NCI-H1105 (cell line): ENCODE measurements around the gene JUP.
"Not testable (repeated sequence)": the region's sequence is repeated elsewhere in the genome, so short reads cannot be mapped to it uniquely, and the experiment has no call there.

Experiments
- DNase-seq: peaks from one replicate; lab custom pipeline; 2025; lab: John Stamatoyannopoulos, UW

Gene JUP

DNA sequence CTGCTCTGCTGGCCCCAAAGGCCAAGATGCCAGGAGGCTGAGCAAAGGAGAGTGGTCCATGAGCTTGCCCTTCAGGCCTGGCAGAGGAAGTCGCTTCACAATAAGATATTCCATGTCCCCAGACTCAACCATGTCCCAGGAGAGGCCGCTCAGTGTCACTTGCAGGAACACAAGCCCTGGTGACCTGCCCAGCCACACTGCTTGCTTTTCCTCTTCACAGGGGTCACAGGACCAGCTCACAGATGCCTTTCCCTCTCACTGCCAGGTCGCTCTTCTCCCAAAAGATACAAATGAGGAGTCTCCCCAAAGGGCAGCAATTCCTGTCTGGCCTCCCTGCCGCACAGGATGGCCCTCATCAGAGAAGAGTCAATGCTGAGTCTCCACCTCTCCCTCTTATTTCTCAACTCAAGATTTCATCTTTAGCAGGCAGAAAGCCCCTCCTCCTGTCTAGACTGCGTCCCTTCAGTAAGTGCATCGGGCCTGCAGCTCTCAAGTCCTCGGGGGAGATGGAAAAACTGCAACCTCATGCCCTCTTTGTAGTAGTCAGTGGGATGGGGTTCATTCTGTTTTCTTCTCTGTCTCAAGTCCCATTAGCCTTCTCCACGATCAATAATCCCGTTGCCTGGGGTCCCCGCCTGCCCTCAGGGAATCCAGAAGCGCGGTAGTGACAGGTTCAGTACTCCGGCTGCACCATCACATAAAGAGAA, 5.0 kb downstream of the JUP start:
- DNase-seq, result no peak

DNA sequence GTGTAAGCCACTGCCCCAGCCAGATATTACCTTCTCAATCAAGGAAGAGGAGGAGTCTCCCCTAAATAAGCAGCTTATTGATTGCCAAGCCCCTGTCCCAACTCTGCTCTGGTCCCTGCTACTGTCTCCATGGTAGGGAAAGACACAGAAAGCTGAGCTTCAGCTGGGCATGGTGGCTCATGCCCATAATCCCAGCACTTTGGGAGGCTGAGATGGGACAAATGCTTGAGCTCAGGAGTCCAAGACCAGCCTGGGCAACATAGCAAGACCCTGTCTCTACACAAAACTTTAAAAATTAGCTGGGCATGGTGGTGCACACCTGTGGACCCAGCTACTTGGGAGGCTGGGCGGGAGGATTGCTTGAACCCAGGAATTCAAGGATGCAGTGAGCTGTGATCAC, 6.6 kb downstream of the JUP start:
- DNase-seq, result no peak

DNA sequence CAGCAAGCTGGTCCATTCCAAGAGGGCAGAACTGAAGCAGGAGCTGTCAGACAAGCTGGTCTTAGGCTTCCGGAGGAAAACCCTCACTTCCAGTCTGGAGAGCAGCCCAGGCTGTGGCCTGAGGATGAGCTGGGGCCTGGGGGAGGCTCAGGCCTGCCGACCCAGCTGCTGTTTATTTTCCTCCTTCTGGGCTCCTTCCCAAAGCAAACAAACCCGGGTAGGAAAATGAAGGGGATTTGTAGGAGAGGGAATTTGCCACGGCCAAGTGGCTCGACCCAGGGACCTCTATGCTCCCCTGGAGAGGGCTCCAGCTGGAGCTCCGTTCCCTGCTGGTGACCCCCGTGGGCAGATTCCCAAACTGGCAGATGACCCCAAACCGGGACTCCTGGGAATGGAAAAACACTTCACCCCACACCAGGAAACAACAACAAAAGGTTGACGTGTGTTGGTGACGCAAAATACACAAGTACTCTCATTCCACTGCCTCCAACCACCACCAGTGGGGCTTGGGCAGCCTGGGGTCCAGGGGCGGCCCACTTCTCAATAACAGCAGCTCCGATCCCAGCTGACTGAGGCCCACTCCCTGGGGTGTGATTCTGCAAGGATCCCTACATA, 8.8 kb downstream of the JUP start:
- peak; percentile 58 for DNase-seq

DNA sequence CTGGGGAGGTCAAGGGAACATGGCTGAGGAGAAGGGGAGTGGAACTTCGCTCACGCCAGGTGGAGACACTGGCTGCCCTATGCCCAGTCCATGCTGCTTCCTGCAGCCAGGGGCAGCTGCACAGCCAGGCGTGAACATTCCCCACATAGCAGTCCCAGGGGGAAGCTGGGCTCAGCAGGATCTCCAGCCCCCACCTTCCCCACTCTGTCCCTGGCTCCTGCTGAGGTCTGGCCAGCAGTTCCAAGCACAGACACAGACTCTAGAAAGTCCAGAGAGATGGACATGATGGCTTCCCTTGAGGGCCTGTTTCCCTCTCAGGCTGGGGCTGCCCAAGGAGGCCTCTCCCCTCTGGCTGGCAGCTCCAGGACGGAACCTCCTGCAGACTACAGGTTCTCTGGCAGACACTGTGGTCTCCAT, 9.3 kb downstream of the JUP start:
- DNase-seq, result no peak

DNA sequence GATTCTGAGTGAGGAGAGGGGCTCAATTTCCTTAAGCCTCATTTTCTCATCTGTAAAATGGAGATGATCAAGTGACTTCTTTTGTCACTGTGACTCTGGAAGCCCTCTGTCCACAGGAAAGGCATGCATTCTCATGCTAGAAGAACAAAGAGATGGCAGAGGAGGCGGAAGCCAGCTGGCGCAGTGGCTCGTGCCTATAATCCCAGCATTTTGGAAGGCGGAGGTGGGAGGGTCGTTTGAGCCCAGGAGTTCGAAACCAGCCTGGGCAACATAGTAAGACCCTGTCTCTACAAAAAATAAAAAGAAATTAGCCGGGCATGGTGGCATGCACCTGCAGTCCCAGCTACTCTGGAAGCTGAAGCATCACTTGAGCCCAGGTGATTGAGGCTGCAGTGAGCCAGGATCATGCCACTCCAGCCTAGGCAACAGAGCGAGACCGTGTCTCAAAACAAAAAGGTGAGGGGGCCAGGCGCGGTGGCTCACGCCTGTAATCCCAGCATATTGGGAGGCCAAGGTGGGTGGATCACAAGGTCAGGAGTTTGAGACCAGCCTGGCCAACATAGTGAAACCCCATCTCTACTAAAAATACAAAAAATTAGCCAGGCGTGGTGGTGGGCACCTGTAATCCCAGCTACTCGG, 10.1 kb downstream of the JUP start:
- not testable (repeated sequence) for DNase-seq

DNA sequence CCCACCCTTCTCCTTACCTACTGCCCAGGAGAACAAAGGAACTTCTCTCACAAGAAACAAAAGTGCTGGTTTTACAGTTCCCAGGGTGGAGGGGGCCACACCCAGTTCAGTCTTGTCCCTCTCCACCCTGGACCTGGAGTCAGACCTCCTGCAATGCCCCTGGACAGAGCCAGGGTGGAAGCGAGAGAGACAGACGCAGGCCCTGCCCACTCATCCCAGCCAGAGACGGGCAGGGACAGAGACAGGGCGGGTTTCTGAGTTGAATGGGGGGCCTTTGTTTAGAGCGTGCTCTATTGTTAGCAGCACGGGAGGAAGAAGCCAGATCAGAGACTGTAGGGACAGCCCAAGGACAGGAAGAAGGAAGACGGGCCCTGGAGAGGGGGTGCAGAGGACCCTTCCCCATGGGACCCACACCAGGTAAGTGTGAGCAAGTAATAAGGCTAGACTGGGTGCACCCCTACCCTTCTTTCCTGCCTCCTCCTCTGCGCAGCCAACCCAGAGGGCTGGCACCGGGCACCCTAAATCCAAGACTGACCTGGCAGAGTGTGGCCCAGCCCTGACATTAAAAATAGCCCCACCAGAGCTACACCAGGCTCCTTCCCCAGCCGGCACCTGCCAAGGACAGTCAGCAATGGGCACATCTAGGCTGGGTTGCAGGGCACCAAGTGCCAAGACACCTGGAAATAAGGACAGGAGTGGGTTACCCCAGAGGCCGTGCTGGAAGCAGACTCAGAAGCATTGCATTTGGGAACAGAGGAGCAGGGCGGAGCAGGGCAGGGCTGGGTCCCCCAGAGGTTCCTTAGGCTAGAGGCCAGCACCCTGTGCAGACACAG, 10.9 kb downstream of the JUP start:
- no peak for DNase-seq

DNA sequence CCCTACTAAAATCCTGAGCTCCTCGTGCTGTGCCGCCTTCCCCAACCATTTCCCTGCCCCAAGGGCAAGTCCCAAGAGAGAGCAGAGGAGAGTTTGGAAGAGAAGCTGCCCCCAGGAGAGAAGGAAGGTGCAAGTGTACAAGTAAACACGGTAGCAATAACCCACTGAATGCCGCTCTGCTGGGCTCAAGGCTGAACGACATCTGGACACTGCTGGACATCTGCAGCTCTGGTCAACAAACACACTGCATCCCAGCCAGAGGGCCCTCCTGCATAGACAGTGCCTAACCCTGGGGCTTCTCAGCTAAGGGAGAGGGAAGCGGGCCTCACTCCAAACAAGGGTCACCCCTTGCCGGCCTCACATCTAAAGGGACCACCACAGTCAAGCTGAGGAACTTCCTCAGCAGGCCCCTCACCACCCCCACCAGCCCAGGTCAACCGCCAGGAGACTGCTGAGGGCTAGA, 12.7 kb downstream of the JUP start:
- no peak for DNase-seq

DNA sequence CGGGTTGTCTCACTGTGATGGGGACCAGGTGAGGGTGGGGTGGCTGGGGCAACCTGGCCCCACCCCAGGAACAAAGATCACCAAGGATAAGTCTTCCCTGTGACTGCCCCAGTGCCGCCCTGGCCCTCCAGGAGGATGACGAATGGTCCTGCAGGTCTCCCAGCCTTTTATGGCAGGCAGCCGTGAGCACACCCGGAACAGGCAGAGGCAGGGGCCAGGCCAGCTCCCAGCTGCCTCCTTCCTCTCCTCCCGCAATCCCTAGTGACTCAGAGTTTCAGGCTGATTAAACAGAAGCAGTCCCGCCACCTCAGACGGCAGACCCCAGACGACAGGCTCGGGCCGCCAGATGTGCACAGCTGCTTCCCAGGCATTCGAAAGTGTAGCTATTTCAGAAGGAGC, 13.3 kb downstream of the JUP start:
- no peak for DNase-seq

DNA sequence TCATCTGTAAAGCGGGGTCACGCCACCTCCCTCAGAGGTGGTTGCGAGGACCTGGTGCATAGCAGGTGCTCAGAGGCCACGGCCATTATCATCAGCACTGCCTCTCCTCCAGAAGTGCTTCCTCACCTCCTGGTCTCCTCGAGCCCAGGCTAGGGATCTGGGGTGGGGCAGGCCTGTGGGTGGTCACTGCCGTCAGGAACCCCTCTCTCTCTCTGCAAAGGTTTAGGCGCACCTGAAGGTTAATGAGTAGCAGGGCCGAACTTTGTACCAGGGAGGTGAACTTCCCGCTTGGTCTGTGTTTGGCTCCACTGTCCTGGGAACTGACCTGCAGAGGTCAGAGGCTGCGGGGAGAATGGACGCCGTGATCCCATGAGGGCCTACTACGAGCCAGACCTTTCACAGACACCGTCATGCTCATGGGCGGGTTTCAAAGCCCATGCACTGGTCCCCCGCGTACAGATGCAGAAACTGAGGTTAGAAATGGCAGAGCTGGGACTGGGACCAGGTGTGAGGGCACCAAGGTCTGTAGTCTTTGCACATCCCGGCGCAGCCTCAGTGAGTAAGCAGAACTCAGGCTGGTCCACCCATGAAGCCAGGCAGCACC, 13.8 kb downstream of the JUP start:
- DNase-seq, result no peak

DNA sequence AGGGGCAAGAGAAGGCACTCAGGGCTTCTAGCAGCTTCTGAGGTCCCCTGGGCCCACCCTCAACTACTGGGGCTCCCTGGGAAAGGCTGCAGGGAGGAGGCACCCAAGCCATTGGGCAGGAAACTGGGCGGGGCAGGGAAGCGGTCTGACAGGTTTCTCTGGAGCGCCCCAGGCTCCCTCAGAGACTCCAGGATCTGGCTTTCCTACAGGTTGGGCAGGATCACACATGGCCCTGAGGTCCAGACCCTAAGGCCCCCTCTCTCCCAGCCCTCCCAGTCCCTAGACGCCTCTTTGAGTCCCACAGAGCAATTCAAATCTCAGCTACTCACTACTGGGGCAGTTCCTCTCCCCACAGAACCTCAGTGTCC, 14.3 kb downstream of the JUP start:
- DNase-seq, result no peak

DNA sequence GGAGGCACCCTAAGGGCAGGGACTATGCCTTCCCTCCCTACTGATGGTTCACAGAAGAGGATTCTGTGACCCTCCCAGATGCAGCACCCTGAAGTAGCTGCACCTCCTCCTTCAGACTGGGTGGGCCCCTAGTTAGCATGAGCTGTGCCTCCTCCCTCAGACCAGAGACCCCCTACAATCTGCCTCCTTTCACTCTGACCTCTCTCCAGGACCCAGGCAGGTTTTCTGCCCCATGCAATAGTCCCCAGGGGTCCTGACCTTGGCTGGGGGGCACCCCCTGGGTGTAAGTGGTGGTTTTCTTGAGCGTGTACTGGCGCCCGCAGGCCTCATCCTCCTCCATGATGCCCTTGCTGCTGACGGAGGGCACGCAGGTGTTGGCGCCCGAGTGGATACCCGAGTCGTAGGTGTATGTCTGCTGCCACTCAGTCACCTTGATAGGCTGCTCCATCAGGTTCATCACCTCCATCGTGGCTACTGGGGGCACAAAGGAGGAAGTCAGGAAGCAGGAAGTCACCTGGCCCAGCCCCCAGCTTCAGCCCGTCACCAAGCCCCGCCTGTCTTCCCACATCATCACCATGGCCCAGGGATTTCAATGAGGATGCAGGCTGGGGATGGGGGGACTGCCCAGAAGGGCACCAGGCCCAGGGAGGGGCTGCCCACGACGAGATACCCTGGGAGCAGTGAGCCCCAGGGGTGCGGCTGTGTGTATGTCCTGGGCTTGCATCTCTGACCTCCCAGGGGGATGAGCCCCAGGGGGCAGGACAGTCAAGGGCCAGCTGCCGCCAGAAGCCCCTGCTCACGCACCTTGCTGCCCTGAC, 14.9 kb downstream of the JUP start:
- no peak for DNase-seq

DNA sequence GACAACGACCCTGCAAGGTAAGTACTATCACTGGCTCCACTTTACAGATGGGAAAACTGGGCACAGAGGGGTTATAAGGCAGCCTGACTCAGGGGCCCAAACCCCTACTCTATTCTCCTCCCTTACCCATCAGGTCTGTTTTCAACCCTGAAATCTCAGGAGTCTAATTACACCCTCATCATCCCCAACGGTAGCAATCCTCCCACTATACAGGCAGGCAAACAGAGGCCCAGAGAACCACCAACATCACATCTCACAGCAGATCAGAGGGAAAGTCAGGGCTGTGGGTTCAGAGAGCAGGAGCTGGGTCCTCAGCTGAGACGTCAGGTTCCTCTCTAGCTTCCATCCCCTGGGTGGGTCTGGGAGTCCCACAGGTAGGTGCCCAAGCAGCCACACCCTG, 16.5 kb downstream of the JUP start:
- DNase-seq, result no peak

DNA sequence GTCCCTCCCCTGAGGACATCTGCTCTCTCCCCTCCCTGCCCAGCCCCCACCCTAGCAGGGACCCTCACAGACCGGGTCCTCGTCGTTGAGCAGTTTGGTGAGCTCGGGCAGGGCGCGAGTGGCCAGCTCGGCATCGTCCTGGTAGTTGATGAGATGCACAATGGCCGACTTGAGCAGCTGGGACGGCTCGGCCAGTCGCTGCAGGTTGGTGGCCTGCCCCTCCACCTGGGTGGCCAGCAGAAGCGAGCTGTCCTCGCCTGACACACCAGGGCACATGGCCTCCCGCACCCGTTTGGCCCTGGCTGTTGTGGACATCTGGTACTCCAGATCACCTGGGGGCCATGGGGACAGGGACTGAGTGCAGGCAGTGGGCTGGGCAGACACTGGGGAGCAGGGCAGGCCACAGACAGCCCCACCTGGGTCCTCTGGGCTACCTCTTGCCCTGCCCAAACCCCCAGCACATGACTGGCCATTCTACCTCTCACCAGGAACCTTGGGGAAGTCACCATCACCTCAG, 17.1 kb downstream of the JUP start:
- no peak for DNase-seq

DNA sequence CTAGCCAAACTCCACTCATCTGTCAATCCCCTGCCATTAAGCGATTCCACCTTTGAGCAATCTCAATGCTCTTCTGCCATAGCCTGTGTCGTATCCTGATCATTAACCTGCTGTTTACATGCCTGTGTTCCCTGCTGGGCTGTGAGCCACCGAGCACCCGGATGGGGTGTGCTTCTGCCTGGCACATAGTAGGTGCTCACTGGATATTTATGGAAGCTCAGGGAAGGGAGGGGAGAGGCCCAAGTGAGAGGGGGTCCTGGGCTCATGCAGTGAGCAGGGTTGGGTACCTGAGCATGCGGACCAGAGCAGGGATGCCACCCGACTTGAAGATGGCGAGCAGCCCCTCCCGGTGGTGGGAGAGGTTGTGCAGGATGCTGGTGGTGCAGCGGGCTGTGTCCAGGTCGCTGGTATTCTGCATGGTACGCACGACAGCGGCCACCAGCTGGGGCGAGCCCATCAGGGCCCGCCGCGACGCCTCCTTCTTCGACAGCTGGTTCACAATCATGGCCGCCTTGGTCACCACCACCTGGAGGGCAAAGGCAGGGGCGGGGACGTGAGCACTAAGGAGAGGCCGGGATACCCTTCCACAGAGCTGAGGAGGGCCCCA, 17.7 kb downstream of the JUP start:
- no peak for DNase-seq

DNA sequence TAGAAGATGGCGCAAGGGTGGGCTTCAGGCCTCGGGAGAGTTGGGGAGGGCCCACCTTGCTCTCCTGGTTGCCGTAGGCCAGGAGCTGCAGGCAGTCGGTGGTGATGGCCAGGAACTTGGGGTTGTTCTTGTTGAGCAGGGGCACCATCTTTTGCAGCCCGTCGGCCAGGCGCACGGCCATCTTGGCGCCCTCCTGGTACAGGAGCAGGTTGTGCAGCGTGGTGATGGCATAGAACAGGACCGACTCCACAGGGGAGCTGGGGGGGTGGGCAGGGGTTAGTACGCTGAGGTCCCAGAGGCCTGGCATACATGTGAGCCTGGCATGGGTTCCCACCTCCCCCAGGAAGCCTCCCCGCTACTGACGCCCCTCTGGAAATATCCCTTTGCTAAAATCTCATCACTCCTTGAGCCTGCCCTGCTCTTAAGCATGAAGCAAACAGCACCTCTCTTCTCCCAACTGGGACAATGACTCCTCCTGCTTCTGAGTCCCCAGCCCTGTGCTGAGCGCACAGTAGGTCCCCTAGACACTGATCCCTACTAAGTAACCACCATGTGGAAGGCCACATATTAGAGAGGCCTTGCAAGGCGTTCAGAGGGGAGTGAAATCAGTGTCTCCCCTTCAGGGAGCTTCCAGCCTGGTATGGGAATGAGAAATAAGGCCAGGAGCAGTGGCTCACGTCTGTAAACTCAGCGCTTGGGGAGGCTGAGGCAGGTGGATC, 19.0 kb downstream of the JUP start:
- no peak for DNase-seq

DNA sequence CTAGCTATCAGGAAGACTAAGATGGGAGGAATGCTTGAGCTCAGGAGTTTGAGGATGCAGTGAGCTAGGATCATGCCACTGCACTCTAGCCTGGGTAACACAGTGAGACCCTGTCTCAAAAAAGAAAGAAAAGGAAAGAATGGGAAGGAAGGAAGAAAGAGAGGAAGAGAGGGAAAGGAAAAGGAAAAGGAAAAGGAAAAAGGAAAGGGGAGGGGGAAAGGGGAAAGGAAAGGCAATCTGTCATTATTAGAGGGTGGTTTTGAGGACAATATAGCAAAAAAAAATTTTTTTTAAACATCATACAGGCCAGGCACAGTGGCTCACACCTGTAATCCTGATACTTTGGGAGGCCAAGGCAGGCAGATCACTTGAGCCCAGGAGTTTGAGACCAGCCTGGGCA, 20.4 kb downstream of the JUP start:
- DNase-seq, result no peak

DNA sequence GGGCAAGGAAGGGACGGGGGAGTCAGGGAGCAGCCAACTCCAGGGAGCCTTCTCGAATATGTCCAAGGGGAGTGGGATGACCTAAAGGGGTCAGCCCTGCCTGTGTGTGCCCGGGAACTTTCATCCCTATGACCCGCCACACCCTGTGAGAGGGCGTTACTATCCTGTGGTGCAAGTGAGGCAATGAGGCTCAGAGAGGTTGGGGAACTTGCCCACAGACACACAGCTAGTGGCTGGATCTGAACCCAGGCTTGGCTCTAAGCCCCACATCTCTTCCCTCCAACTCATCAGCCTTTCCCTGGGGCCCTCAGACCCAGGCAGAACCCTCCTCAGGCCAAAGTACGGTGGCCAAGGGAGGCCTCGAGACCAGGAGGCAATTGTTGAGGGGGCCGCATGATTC, 23.2 kb downstream of the JUP start:
- no peak for DNase-seq

DNA sequence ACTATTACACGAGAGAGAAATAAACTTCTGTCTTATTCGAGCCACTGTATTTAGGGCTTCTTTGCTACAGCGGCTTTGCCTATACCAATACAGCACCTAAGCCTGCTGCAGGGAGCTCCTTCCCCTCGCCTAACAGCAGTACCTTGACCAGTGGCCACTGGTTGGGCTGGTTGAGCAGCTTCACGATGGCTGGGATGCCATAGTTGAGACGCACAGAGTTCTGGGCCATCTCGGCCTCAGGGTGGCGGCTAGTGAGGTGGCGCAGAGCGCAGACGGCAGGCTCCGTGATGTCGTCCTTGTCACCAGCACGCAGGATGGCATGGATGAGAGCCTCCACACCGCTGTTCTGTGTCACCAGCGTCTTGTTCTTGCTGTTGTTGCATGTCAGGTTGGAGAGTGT, 23.7 kb downstream of the JUP start:
- no peak for DNase-seq

DNA sequence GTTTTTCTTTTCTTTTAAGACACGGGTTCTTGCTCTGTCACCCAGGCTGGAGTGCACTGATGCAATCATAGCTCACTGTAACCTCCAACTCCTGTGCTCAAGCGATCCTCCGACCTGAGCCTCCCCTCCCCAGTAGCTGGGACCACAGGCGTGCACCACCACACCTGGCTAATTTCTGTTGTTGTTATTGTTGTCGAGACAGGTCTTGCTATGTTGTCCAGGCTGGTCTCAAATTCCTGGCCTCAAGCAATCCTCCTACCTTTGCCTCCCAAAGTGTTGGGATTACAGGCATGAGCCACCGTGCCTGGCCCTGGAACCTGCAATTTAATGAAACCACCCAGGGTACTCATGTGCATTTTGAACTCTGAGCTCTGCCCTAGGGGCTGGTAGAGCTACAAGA, 24.1 kb downstream of the JUP start:
- DNase-seq, result no peak

DNA sequence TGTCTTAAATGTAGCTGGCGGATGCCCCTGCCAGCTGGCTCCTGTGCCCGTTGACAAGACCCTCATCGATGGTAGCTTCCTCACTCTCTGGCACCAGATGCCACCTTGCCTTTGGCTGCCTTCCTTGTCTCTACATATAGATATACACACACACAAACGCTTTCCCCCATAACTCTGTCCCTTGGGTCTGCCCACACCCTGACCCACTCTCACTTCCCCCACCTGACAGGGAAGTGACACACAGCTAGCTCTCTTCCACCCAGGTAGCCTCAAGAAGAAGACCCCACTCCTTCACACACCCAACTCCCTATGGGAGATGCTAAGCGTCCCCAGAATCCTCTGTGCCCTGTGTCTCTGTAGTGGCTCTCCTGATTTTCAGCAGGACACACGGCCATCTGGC, 25.6 kb downstream of the JUP start:
- no peak for DNase-seq
